Mesenchymal stem cell (in vitro differentiated cells and primary cell): ENCODE data around the gene SH3BP2.

Source experiments
- DNase-seq: peaks from one replicate; pipeline ENCODE4 v3.0.0-alpha.2; 2013
- H2AFZ ChIP-seq: one replicate; pipeline ENCODE4 v1.6.1; 2013; ENCODE audit warnings: low read depth, mild to moderate bottlenecking, control low read depth, inconsistent platforms, low read length, moderate library complexity
- H2AK5ac ChIP-seq: 2 replicates; pipeline ENCODE4 v1.6.1; 2013; ENCODE audit warnings: low read length, moderate library complexity, mild to moderate bottlenecking, inconsistent platforms; ENCODE audit not compliant: severe bottlenecking
- H2BK120ac ChIP-seq: one replicate; pipeline ENCODE4 v1.6.1; 2013; ENCODE audit warnings: low read depth, mild to moderate bottlenecking, inconsistent platforms, low read length, moderate library complexity
- H2BK12ac ChIP-seq, 2 experiments: one replicate each; pipeline ENCODE4 v1.6.1; 2013; ENCODE audit warnings: inconsistent platforms in 2 of 2, low read length in 2 of 2, mild to moderate bottlenecking in 2 of 2, moderate library complexity in 2 of 2, control low read depth in 1 of 2
- H2BK15ac ChIP-seq: one replicate; pipeline ENCODE4 v1.6.1; 2013; ENCODE audit warnings: mild to moderate bottlenecking, low read depth, inconsistent platforms; ENCODE audit not compliant: poor library complexity, severe bottlenecking
- H2BK5ac ChIP-seq: 2 replicates; pipeline ENCODE4 v1.6.1; 2013; ENCODE audit warnings: low read depth, mild to moderate bottlenecking, low read length, control low read depth, inconsistent platforms; ENCODE audit not compliant: poor library complexity, severe bottlenecking
- H3K14ac ChIP-seq, 2 experiments: one replicate each; pipeline ENCODE4 v1.6.1; 2013; ENCODE audit warnings: inconsistent platforms in 2 of 2, low read length in 2 of 2, control low read depth in 1 of 2, mild to moderate bottlenecking in 1 of 2, moderate library complexity in 1 of 2
- H3K18ac ChIP-seq, 2 experiments: one replicate each; pipeline ENCODE4 v1.6.1; 2013; ENCODE audit warnings: inconsistent platforms in 2 of 2, low read length in 2 of 2, control low read depth in 1 of 2, low read depth in 1 of 2, mild to moderate bottlenecking in 1 of 2
- H3K23ac ChIP-seq, 2 experiments: one replicate each; pipeline ENCODE4 v1.6.1; 2013; ENCODE audit warnings: inconsistent platforms in 2 of 2, low read length in 2 of 2, mild to moderate bottlenecking in 2 of 2, moderate library complexity in 2 of 2, control low read depth in 1 of 2
- H3K27ac ChIP-seq: 2 replicates; pipeline ENCODE4 v1.5.1; 2013; ENCODE audit warnings: mild to moderate bottlenecking, moderate library complexity, low read length, control low read depth, inconsistent platforms; ENCODE audit not compliant: poor library complexity, severe bottlenecking
- H3K27me3 ChIP-seq, 2 experiments: 2 replicates each; pipeline versions ENCODE4 v1.6.1 to v1.7.0; 2013; ENCODE audit warnings: low read length in 2 of 2, mild to moderate bottlenecking in 2 of 2, moderate library complexity in 2 of 2, control low read depth in 1 of 2, inconsistent platforms in 1 of 2; ENCODE audit not compliant: control insufficient read depth in 1 of 2, insufficient read depth in 1 of 2
- H3K36me3 ChIP-seq, 2 experiments: 2 replicates each; pipeline versions ENCODE4 v1.6.1 to v1.7.0; 2013; ENCODE audit warnings: low read length in 2 of 2, control low read depth in 1 of 2, inconsistent platforms in 1 of 2, low read depth in 1 of 2, mild to moderate bottlenecking in 1 of 2; ENCODE audit not compliant: insufficient read depth in 2 of 2, control insufficient read depth in 1 of 2
- H3K4ac ChIP-seq, 2 experiments: one replicate each; pipeline ENCODE4 v1.6.1; 2013; ENCODE audit warnings: inconsistent platforms in 2 of 2, low read length in 2 of 2, mild to moderate bottlenecking in 2 of 2, moderate library complexity in 2 of 2, control low read depth in 1 of 2, low read depth in 1 of 2
- H3K4me1 ChIP-seq: 2 replicates; pipeline ENCODE4 v1.6.1; 2013; ENCODE audit warnings: low read depth, low read length, control low read depth; ENCODE audit not compliant: control insufficient read depth, insufficient read depth
- H3K4me2 ChIP-seq: 2 replicates; pipeline ENCODE4 v1.6.1; 2013; ENCODE audit warnings: low read length, mild to moderate bottlenecking, inconsistent platforms; ENCODE audit not compliant: poor library complexity, severe bottlenecking
- H3K4me3 ChIP-seq, 2 experiments: 2 replicates each; pipeline versions ENCODE4 v1.5.1 to v1.7.0; 2013; ENCODE audit warnings: low read length in 2 of 2, mild to moderate bottlenecking in 2 of 2, control low read depth in 1 of 2, low read depth in 1 of 2; ENCODE audit not compliant: insufficient read depth in 1 of 2
- H3K79me1 ChIP-seq: replicated peaks from 2 replicates; pipeline ENCODE4 v1.6.1; 2013; ENCODE audit warnings: mild to moderate bottlenecking, control low read depth, low read length, inconsistent platforms; ENCODE audit not compliant: poor library complexity, severe bottlenecking
- H3K9ac ChIP-seq: 2 replicates; pipeline ENCODE4 v1.7.0; 2013; ENCODE audit warnings: mild to moderate bottlenecking, low read length, moderate library complexity
- H3K9me3 ChIP-seq: 2 replicates; pipeline ENCODE4 v1.7.0; 2013; ENCODE audit warnings: mild to moderate bottlenecking, low read length; ENCODE audit not compliant: control insufficient read depth
- H4K8ac ChIP-seq: one replicate; pipeline ENCODE4 v1.6.1; 2013; ENCODE audit warnings: inconsistent platforms, mild to moderate bottlenecking, low read length, moderate library complexity
- H4K91ac ChIP-seq: one replicate; pipeline ENCODE4 v1.6.1; 2013; ENCODE audit warnings: mild to moderate bottlenecking, low read length, inconsistent platforms
- WGBS: methylation state at CpG from one replicate; pipeline ENCODE4 v1.1.7; 2013; ENCODE audit warnings: mixed read lengths; 5-methylcytosine and 5-hydroxymethylcytosine counted together

The SH3BP2 gene

DNA sequence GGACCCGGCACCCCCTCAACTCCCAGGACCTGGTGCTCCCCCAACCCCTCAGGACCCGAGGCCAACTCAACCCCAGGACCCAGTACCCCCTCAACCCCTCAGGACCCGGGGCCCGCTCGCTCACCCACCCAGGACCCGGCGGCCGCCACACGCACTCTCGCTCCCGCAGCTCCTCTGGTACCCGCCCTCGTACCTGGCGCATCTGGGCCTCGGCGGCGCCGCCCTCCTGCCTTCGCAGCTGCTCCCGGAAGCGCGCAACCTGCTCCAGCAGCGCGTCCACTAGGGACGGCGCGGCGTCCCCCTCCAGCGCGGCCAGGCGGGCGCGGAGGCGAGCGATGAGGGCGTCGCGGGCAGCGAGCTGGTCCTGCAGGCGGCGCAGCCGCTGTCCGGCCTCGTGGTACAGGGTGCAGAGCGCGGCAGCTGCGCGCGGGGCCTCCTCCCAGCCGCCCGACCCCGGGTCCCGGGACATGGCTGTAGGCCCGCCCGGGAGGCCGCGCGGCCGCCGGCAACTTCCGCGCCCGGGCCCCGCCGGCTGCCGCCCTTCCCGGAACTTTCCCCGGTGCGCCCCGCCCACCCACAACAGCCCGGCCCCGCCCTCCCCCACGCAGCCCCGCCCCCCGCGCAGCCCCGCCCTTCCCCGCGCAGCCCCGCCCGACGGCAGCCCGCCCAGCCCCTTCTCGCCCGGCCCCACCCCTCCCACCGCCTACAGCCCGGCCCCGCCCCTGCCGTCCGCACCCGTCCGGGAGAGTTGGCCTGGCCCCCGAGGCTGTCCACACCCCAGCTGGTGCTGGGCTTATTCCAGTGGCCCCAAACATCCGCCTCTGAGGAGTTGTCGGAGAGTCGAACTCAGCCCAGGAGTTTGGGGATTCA, 36.8 kb upstream of the SH3BP2 start, which contains the start of gene TNIP2:
Gene TNIP2, minus strand, starts transcription at position 516 of the 870 bp plus-strand sequence. Its CDS starts 47 bp downstream, at position 469.
- Histone ChIP-seq H3K27ac (no peak within 1 kb of the TSS), H3K9me3 (no peaks in the 10 kb centered on the region), H3K4ac (peak within 1 kb of the TSS; percentile 34 to 95), H4K91ac (peak within 1 kb of the TSS; percentile 86), H3K4me2 (peak within 1 kb of the TSS; percentile 83), H2BK120ac (peak within 1 kb of the TSS; percentile 95), H2BK15ac (peak within 1 kb of the TSS; percentile 83), H3K4me3 (peak within 1 kb of the TSS; percentile 81 to 87), H3K79me1 (peaks cover 14% of the 10 kb centered on the region), H2BK12ac (peak within 1 kb of the TSS in 1 of 2 experiments; percentile 29), H3K18ac (peak within 1 kb of the TSS; percentile 89 to 95), H3K23ac (peak within 1 kb of the TSS in 1 of 2 experiments; percentile 46), H2AK5ac (peak within 1 kb of the TSS; percentile 83), H3K14ac (peak within 1 kb of the TSS; percentile 37 to 100), H3K4me1 (peaks cover 19% of the 10 kb centered on the region), H4K8ac (peak within 1 kb of the TSS; percentile 96), H2BK5ac (peak within 1 kb of the TSS; percentile 87), H3K36me3 (peaks cover 11 to 12% of the 10 kb centered on the region in 2 experiments), H3K27me3 (no peaks in the 10 kb centered on the region), H2AFZ (peak within 1 kb of the TSS; percentile 83), H3K9ac (peak within 1 kb of the TSS; percentile 87)
- peak; percentile 80 for DNase-seq
- WGBS = 1% methylated on average over 37 of the region's 96 CpGs

DNA sequence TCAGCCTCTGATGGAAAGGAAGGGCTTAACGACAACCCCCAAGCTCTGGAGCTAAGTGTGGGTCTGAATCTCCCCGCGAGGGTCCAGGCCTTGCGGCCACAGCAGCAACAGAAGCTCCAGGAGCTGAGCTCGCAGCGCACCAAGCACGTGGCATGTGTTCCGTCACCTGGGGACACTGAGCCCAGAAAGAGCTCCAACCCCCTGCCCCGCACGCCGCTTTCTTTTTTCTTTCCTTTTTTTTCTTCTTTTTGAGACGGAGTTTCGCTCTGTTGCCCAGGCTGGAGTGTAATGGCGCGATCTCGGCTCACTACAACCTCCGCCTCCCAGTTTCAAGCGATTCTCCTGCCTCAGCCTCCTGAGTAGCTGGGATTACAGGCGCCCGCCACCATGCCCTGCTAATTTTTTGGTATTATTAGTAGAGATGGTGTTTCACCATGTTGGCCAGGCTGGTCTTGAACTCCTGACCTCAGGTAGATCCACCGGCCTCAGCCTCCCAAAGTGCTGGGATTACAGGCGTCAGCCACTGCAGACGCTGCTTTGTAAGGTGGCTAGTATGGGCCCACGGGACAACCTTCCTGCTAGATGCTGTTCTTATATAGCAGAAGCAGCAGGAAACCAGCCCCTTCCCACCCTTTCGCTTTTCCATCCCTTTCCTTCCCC, 36.1 kb upstream of the SH3BP2 start:
- H3K9me3 ChIP-seq = no peaks in the 10 kb centered on the region
- H2AK5ac ChIP-seq = peak overlapping the region; percentile 83
- H3K18ac ChIP-seq = peak overlapping the region; percentile 52 to 89
- no peak overlapping the region for H2BK15ac ChIP-seq
- peak overlapping the region; percentile 29 to 95 for H3K4ac ChIP-seq
- H3K79me1 ChIP-seq = peaks cover 13% of the 10 kb centered on the region
- no peak overlapping the region for H2BK120ac ChIP-seq
- H2BK12ac ChIP-seq = no peak overlapping the region
- H2AFZ ChIP-seq = peak overlapping the region; percentile 72
- H3K23ac ChIP-seq = no peak overlapping the region
- DNase-seq = no peak
- H3K4me3 ChIP-seq = peak overlapping the region in 1 of 2 experiments; percentile 76
- no peak overlapping the region for H3K14ac ChIP-seq
- peaks cover 19% of the 10 kb centered on the region for H3K4me1 ChIP-seq
- H3K27me3 ChIP-seq = no peaks in the 10 kb centered on the region
- 87% methylated on average over 25 of the region's 25 CpGs for WGBS
- peak overlapping the region; percentile 79 for H3K9ac ChIP-seq
- H4K91ac ChIP-seq = peak overlapping the region; percentile 66
- peak overlapping the region; percentile 53 for H3K4me2 ChIP-seq
- peak overlapping the region; percentile 96 for H4K8ac ChIP-seq
- H3K27ac ChIP-seq = no peak overlapping the region
- H2BK5ac ChIP-seq = no peak overlapping the region
- peaks cover 11% of the 10 kb centered on the region in 2 experiments for H3K36me3 ChIP-seq

DNA sequence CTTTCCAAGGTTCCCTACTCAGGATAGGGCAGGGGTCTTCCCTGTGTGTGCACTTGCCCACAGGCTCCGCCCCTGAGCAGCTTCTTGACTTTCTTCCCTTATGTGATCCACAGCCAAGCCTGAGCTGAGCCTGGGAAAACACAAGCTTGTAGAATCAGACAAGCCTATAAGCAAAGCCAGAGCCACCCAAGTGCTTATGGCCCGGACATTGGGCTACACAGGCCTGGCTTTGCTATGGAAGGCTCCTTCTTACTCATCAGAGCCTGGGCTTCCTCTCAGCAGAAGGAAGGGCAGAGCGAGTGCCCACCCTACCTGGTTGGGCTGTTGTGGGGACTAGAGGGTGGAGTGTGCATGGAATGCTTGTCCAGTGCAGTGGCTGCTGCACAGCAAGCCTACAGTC, 35.5 kb upstream of the SH3BP2 start:
- H3K4ac ChIP-seq = no peak overlapping the region

More for the DNA sequence above, 35.5 kb upstream of the SH3BP2 start:
- no peak overlapping the region for H3K18ac ChIP-seq
- H3K4me3 ChIP-seq = no peak overlapping the region
- H2BK15ac ChIP-seq = no peak overlapping the region
- no peak overlapping the region for H3K4me2 ChIP-seq
- peak overlapping the region; percentile 47 for H4K91ac ChIP-seq
- H3K27me3 ChIP-seq = no peaks in the 10 kb centered on the region
- no peak overlapping the region for H3K23ac ChIP-seq
- DNase-seq = no peak
- H2AK5ac ChIP-seq = no peak overlapping the region
- peaks cover 17% of the 10 kb centered on the region for H3K4me1 ChIP-seq
- H2BK5ac ChIP-seq = no peak overlapping the region
- H3K36me3 ChIP-seq = peaks cover 6 to 7% of the 10 kb centered on the region in 2 experiments
- 91% methylated on average over 3 of the region's 3 CpGs for WGBS
- H2AFZ ChIP-seq = no peak overlapping the region
- peak overlapping the region in 1 of 2 experiments; percentile 6 for H2BK12ac ChIP-seq
- H2BK120ac ChIP-seq = no peak overlapping the region
- H3K9ac ChIP-seq = no peak overlapping the region
- no peak overlapping the region for H3K27ac ChIP-seq
- no peak overlapping the region for H3K14ac ChIP-seq
- no peaks in the 10 kb centered on the region for H3K9me3 ChIP-seq
- H3K79me1 ChIP-seq = peaks cover 8% of the 10 kb centered on the region
- no peak overlapping the region for H4K8ac ChIP-seq
